Testis (tissue), 2 donors: ENCODE results near the gene CTBP2.

ENCODE experiments used
- CTCF ChIP-seq, 3 experiments: fragments of 450-650 bp in 2 of 3; fragments of 200-600 bp in 1 of 3; sonication (generic) in 1 of 3; IDR thresholded peaks; one replicate each; pipeline ENCODE4 v1.5.1; 2016 to 2019; ENCODE audit warnings: antibody characterized with exemption in 3 of 3, mild to moderate bottlenecking in 2 of 3, moderate library complexity in 1 of 3
- POLR2A ChIP-seq: fragments of 450-650 bp; IDR thresholded peaks from one replicate; pipeline ENCODE4 v1.6.1; 2017; ENCODE audit warnings: antibody characterized with exemption, mild to moderate bottlenecking, moderate library complexity

- TF ChIP-seq CTCF (IDR thresholded peaks at IDR 0.05) (no peak), POLR2A (no peak)
Observed at GRCh38 chr10:124977648-124978375, 182.6 kb downstream of the CTBP2 start.
